Osteoblast (primary cell): ENCODE measurements around the gene TENT5A. TPM values are rescaled to one million over a fixed set of nuclear protein-coding genes. Genes with fewer than 3 reads are reported as not detected.

Experiments
- DNase-seq: peaks from one replicate; pipeline ENCODE4 v3.0.0; 2011; ENCODE audit warnings: low spot score, mixed read lengths; ENCODE audit not compliant: insufficient read length; ENCODE audit errors: missing footprints
- H2AFZ ChIP-seq: 2 replicates; pipeline ENCODE4 v1.6.0; 2011; ENCODE audit warnings: mild to moderate bottlenecking, low read length
- H3K27ac ChIP-seq: 2 replicates; pipeline ENCODE4 v1.5.1; 2011; ENCODE audit warnings: mild to moderate bottlenecking, low read depth, low read length, moderate library complexity
- H3K27me3 ChIP-seq: 2 replicates; pipeline ENCODE4 v1.6.0; 2012; ENCODE audit warnings: mild to moderate bottlenecking, control low read depth, inconsistent platforms, low read length, moderate library complexity; ENCODE audit not compliant: insufficient read depth
- H3K36me3 ChIP-seq: 2 replicates; pipeline ENCODE4 v1.5.1; 2011; ENCODE audit warnings: mild to moderate bottlenecking, low read length, control low read depth, moderate library complexity; ENCODE audit not compliant: insufficient read depth
- H3K4me1 ChIP-seq: 2 replicates; pipeline ENCODE4 v1.5.1; 2011; ENCODE audit warnings: mild to moderate bottlenecking, low read length, control low read depth, moderate library complexity; ENCODE audit not compliant: insufficient read depth
- H3K4me2 ChIP-seq: 2 replicates; pipeline ENCODE4 v1.6.0; 2011; ENCODE audit warnings: mild to moderate bottlenecking, low read length; ENCODE audit not compliant: insufficient read depth
- H3K4me3 ChIP-seq: fragments of 200-600 bp; sonication (generic); 3 replicates; pipeline ENCODE4 v1.5.1; 2012; ENCODE audit warnings: mild to moderate bottlenecking, low read length, inconsistent platforms; ENCODE audit not compliant: insufficient read depth
- H3K79me2 ChIP-seq: 2 replicates; pipeline ENCODE4 v1.6.0; 2012; ENCODE audit warnings: mild to moderate bottlenecking, low read length, control low read depth, inconsistent platforms; ENCODE audit not compliant: insufficient read depth
- H3K9me3 ChIP-seq: 2 replicates; pipeline ENCODE4 v1.5.1; 2011; ENCODE audit warnings: low read depth, low read length, control low read depth
- H4K20me1 ChIP-seq: 2 replicates; pipeline ENCODE4 v1.6.0; 2012; ENCODE audit warnings: mild to moderate bottlenecking, low read length, control low read depth; ENCODE audit not compliant: insufficient read depth
- total RNA-seq: library from RNA; depleted of rRNA; stranded (reverse); fragments of >200 nt; gene quantifications from 2 replicates; pipeline ENCODE4 v1.2.3, GENCODE V29; 2012
- TF ChIP-seq, protein P1 (sequence below): IDR thresholded peaks from 2 replicates; pipeline ENCODE4 v1.5.1; 2011; ENCODE audit warnings: mild to moderate bottlenecking, low read depth, low read length, moderate library complexity; ENCODE audit errors: extremely low read depth

The TENT5A gene
- total RNA-seq, 1 donor: 82.9 TPM

DNA sequence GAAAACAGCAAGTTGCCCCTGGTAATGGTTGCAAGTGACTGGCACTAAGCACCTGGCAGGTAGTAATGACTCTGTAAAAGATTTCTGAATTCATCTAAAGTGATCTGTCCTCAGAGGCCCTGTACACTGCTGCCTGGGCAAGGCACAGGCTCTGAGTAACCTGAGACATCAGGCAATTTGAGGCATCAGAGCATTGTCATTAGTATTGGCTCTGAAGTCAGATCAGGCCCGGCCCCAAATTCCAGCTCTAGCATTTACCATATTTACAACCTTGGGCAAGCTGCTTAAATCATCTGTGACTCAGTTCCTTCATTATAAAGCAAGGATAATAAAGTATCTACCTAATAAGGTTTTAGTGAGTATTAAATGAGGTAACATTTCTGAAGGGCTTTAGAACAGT is 17.3 kb upstream of the TENT5A start:
- no peak overlapping the region for H2AFZ ChIP-seq
- TF ChIP-seq, protein P1, sequence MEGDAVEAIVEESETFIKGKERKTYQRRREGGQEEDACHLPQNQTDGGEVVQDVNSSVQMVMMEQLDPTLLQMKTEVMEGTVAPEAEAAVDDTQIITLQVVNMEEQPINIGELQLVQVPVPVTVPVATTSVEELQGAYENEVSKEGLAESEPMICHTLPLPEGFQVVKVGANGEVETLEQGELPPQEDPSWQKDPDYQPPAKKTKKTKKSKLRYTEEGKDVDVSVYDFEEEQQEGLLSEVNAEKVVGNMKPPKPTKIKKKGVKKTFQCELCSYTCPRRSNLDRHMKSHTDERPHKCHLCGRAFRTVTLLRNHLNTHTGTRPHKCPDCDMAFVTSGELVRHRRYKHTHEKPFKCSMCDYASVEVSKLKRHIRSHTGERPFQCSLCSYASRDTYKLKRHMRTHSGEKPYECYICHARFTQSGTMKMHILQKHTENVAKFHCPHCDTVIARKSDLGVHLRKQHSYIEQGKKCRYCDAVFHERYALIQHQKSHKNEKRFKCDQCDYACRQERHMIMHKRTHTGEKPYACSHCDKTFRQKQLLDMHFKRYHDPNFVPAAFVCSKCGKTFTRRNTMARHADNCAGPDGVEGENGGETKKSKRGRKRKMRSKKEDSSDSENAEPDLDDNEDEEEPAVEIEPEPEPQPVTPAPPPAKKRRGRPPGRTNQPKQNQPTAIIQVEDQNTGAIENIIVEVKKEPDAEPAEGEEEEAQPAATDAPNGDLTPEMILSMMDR: no peak
- H3K36me3 ChIP-seq: no peaks in the 10 kb centered on the region
- no peaks in the 10 kb centered on the region for H3K79me2 ChIP-seq
- H3K27ac ChIP-seq: no peak overlapping the region
- H3K27me3 ChIP-seq: no peaks in the 10 kb centered on the region
- H3K4me1 ChIP-seq: peaks cover 48% of the 10 kb centered on the region
- H3K4me3 ChIP-seq: no peak overlapping the region
- no peaks in the 10 kb centered on the region for H4K20me1 ChIP-seq
- no peaks in the 10 kb centered on the region for H3K9me3 ChIP-seq
- no peak for DNase-seq
- H3K4me2 ChIP-seq: no peak overlapping the region

DNA sequence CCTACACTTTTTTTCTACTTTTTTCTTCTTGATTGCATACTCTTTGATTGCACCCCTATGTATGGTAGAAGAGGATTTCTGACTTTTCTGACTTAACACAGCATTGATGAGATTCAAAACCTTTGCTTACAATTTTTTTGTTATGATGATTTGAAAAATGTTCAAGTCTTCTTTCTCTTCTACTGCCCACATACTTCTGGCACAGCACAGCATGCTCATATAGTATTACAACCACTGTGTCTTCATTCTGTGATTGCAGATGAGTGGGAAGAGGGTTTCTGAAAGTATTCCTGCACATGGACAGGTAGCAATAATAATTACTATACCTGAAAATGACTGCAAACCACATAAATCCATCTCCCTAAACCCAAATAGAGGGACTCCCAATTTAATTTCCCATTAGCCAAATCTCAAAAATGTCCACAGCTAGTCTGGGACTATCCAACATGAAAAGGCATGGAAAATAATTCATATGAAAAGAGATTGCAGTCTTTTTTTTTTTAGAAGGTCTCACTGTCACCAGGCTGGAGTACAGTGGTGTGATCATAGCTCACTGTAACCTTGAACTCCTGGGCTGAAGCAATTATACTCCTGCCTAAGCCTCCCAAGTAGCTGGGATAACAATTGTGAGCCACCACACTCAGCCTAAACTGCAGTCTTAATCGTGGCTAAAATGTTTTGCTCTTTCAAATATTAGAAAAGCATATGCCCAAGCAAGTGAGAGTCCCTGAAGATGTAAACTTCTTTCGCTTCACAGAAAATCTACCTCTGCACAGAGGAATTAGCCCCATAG is 15.9 kb upstream of the TENT5A start:
- Histone ChIP-seq H3K4me2 (peak overlapping the region; percentile 15), H3K9me3 (no peaks in the 10 kb centered on the region), H4K20me1 (no peaks in the 10 kb centered on the region), H3K36me3 (no peaks in the 10 kb centered on the region), H3K79me2 (no peaks in the 10 kb centered on the region), H3K4me1 (peaks cover 48% of the 10 kb centered on the region), H2AFZ (no peak overlapping the region), H3K27me3 (no peaks in the 10 kb centered on the region), H3K4me3 (no peak overlapping the region), H3K27ac (peak overlapping the region; percentile 89)
- DNase-seq: no peak
- TF ChIP-seq, protein P1: no peak

DNA sequence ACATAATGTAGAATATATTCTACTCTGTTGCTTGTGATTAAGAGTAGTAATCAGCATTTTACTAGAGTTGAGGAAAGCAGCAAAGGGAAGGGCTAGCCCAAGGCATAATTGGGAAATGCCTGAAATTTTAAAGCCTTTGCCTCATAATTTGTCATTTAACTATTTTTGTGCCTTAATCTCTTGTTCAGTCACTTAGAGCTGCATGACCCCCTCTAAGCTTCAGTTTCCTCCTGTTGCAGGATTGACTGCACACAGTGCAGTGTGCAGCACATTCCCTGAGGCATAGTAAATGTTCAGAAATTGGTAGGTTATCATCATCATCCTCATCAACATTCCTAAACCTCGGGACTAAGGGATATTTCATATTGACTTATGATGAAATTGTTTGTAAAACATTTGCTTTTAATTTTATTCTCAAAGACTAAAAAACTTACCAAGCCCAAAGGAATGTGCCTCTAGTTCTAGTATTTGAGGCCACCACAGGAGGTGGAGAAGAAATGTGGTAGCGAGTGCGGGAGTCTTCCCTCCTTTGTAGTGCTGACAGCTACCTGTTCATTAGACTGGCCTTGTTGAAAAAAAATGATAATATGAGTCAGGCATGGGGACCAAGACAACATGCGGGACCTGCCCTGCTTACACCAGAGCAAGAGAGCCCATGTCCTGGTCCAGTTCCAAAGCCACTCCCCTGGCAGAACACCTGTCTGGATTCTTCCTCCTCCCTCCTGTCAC is 14.8 kb upstream of the TENT5A start:
- Histone ChIP-seq H4K20me1 (no peaks in the 10 kb centered on the region), H3K27ac (peak overlapping the region; percentile 89), H3K4me2 (peak overlapping the region; percentile 69), H3K4me3 (peak overlapping the region; percentile 20), H3K4me1 (peaks cover 44% of the 10 kb centered on the region), H2AFZ (no peak overlapping the region), H3K27me3 (no peaks in the 10 kb centered on the region), H3K79me2 (no peaks in the 10 kb centered on the region), H3K9me3 (no peaks in the 10 kb centered on the region), H3K36me3 (no peaks in the 10 kb centered on the region)
- DNase-seq: no peak
- TF ChIP-seq, protein P1: no peak

DNA sequence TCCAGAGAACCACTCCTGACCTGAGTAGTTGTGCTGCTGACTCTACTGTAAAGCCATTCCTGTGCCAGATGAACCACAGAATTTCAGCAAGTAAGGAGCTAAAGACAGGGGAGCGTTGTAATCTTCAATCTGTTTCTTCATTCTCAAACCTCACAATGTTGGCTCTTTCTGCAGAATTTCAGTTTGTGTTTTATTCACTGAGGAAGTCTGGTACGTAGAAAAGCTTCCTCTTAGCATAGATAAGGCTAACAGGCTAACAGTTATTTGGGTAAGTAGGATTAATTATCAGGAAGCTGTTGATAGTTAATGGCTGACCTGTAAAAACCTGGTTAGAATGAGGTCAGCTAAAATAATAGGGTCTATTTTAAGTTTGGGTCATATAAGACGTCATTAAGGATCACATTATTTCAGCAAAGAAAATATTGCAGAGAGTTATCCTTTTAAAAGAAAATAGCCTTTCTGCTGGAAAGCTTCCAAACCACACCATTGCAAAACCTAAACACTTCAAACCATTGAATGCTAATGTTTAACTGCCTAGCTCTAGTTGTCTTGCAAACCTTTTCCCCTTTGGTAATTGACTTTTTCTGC is 14.1 kb upstream of the TENT5A start:
- Histone ChIP-seq H3K4me2 (peak overlapping the region; percentile 69), H2AFZ (peak overlapping the region; percentile 56), H3K9me3 (no peaks in the 10 kb centered on the region), H3K27ac (peak overlapping the region; percentile 89), H3K4me3 (peak overlapping the region; percentile 31), H4K20me1 (no peaks in the 10 kb centered on the region), H3K4me1 (peaks cover 51% of the 10 kb centered on the region), H3K36me3 (no peaks in the 10 kb centered on the region), H3K79me2 (no peaks in the 10 kb centered on the region), H3K27me3 (no peaks in the 10 kb centered on the region)
- DNase-seq: no peak
- TF ChIP-seq, protein P1: no peak
